GM12875 (cell line): ENCODE measurements around the gene ATG14.

Experiments used
- H3K4me3 ChIP-seq: one replicate; pipeline ENCODE4 v1.5.1; 2011; ENCODE audit warnings: low read depth, low read length, control low read depth
- CTCF ChIP-seq: IDR thresholded peaks from 2 replicates; pipeline ENCODE4 v1.5.1; 2011; ENCODE audit warnings: low read depth, mild to moderate bottlenecking, control low read depth, inconsistent platforms, low read length, moderate library complexity, borderline replicate concordance; ENCODE audit not compliant: insufficient read depth

Gene ATG14

GRCh38 chr14:55381561-55381960, 30.1 kb downstream of the ATG14 start:
- no peak overlapping the region for H3K4me3 ChIP-seq
- no peak for TF ChIP-seq CTCF

- no peak for TF ChIP-seq CTCF
- H3K4me3 ChIP-seq, result no peak overlapping the region
Measured at GRCh38 chr14:55381040-55381439, 30.6 kb downstream of the ATG14 start.

GRCh38 chr14:55377236-55377635, 34.4 kb downstream of the ATG14 start:
- no peak overlapping the region for H3K4me3 ChIP-seq
- no peak for TF ChIP-seq CTCF

- H3K4me3 ChIP-seq, result no peak overlapping the region
- TF ChIP-seq CTCF, result no peak
Measured at GRCh38 chr14:55374771-55375170, 36.9 kb downstream of the ATG14 start.

GRCh38 chr14:55373784-55374705, 37.6 kb downstream of the ATG14 start:
- no peak overlapping the region for H3K4me3 ChIP-seq
- TF ChIP-seq CTCF, result no peak

GRCh38 chr14:55372825-55373224, 38.8 kb downstream of the ATG14 start:
- no peak for TF ChIP-seq CTCF
- no peak overlapping the region for H3K4me3 ChIP-seq

- H3K4me3 ChIP-seq, result no peak overlapping the region
- no peak for TF ChIP-seq CTCF
Measured at GRCh38 chr14:55372423-55372822, 39.2 kb downstream of the ATG14 start.
